CD4-positive, alpha-beta T cell (primary cell): ENCODE data around the gene ITGB6. TPM values are rescaled to one million over a fixed set of nuclear protein-coding genes. Genes with fewer than 3 reads are reported as not detected.

Experiments
- ATAC-seq: fragments of 200-7000 bp; cut with Tn5 transposase; one replicate; pipeline ENCODE4 v1.10.0; 2022; ENCODE audit warnings: mild to moderate bottlenecking; ENCODE audit not compliant: poor library complexity
- CTCF ChIA-PET: fragments of 350-600 bp; sonication (Branson Sonifier 250); formaldehyde crosslinking; loops from one replicate; lab custom pipeline; 2021; ENCODE audit warnings: antibody characterized with exemption, inconsistent platforms; lab: Charles Lee
- POLR2A ChIA-PET: fragments of 350-600 bp; sonication (Branson Sonifier 250); formaldehyde crosslinking; loops from one replicate; lab custom pipeline; 2021; ENCODE audit warnings: antibody characterized with exemption, inconsistent platforms; lab: Charles Lee
- DNase-seq, 14 experiments: peaks; one replicate each; pipeline ENCODE4 v3.0.0-alpha.2; 2013 to 2020; ENCODE audit warnings: mixed read lengths in 2 of 14
- H3K27ac ChIP-seq, 2 donors: one replicate each; pipeline versions ENCODE4 v1.5.1 to v1.7.0; 2013; ENCODE audit warnings: low read length in 2 of 2, low read depth in 1 of 2, mild to moderate bottlenecking in 1 of 2
- H3K27me3 ChIP-seq, 2 experiments: 1 replicate in 1 of 2; 2 replicates in 1 of 2; pipeline versions ENCODE4 v1.6.1 to v1.7.0; 2013; ENCODE audit warnings: low read length in 2 of 2, control low read depth in 1 of 2, mild to moderate bottlenecking in 1 of 2, moderate library complexity in 1 of 2; ENCODE audit not compliant: insufficient read depth in 2 of 2, control insufficient read depth in 1 of 2
- H3K36me3 ChIP-seq: one replicate; pipeline ENCODE4 v1.6.1; 2013; ENCODE audit warnings: low read length, control low read depth; ENCODE audit not compliant: insufficient read depth
- H3K4me1 ChIP-seq: one replicate; pipeline ENCODE4 v1.6.1; 2013; ENCODE audit warnings: low read length, control low read depth; ENCODE audit not compliant: insufficient read depth
- H3K4me3 ChIP-seq: one replicate; pipeline ENCODE4 v1.5.1; 2013; ENCODE audit warnings: mild to moderate bottlenecking, low read length, moderate library complexity
- H3K9me3 ChIP-seq, 2 experiments: 1 replicate in 1 of 2; 2 replicates in 1 of 2; pipeline versions ENCODE4 v1.6.1 to v1.7.0; 2013; ENCODE audit warnings: low read length in 2 of 2, mild to moderate bottlenecking in 2 of 2, control low read depth in 1 of 2, moderate library complexity in 1 of 2; ENCODE audit not compliant: control insufficient read depth in 1 of 2, insufficient read depth in 1 of 2
- H3K27ac Mint-ChIP-seq: one replicate; pipeline ENCODE4 v1.8.0; 2020; ENCODE audit warnings: mixed read lengths
- H3K27me3 Mint-ChIP-seq: one replicate; pipeline ENCODE4 v1.8.0; 2021; ENCODE audit warnings: mixed read lengths
- H3K36me3 Mint-ChIP-seq: one replicate; pipeline ENCODE4 v1.8.0; 2021; ENCODE audit warnings: low read depth, mixed read lengths
- H3K4me1 Mint-ChIP-seq: one replicate; pipeline ENCODE4 v1.8.0; 2021; ENCODE audit warnings: low read depth, mixed read lengths
- H3K4me3 Mint-ChIP-seq: one replicate; pipeline ENCODE4 v1.8.0; 2020; ENCODE audit warnings: mild to moderate bottlenecking, mixed read lengths
- H3K9me3 Mint-ChIP-seq: one replicate; pipeline ENCODE4 v1.8.0; 2020; ENCODE audit warnings: mixed read lengths
- intact Hi-C, 2 experiments: fragments of 100-400 bp; cut with DNase I in 1 of 2; cut with micrococcal nuclease in 1 of 2; formaldehyde crosslinking; loops; one replicate each; pipeline versions ENCODE4 v1.15.1 to v1.9.0; 2023 to 2025; cut with DNase I, micrococcal nuclease
- total RNA-seq, 174 experiments: library from RNA in 2 of 174; stranded (reverse) in 2 of 174; gene quantifications; one replicate each; pipeline ENCODE4 v1.2.3 and lab custom pipeline; 2021 to 2026
- TF ChIP-seq, protein P1 (sequence below): fragments of 200-600 bp; IDR thresholded peaks from one replicate; pipeline ENCODE4 v1.8.0; 2022; ENCODE audit warnings: antibody characterized with exemption, mild to moderate bottlenecking

ITGB6 gene
- total RNA-seq, 2 experiments from 2014 or later = not detected

GRCh38 chr2:160214461-160215445 lies 14.7 kb upstream of the ITGB6 start:
- intact Hi-C loops = loop anchor here in 1 of 2 experiments (5.0 kb wide), 1 partner anchor 1312 kb away; no protein-coding TSS in a partner anchor
- ATAC-seq = no peak

GRCh38 chr2:160213511-160213910 lies 13.4 kb upstream of the ITGB6 start:
- no peaks in the 10 kb centered on the region for H3K36me3 ChIP-seq
- DNase-seq (no peak), ATAC-seq (no peak)
- H3K4me3 Mint-ChIP-seq = no peak overlapping the region
- H3K4me3 ChIP-seq = no peak overlapping the region
- no peaks in the 10 kb centered on the region for H3K4me1 ChIP-seq
- H3K9me3 ChIP-seq = no peaks in the 10 kb centered on the region
- POLR2A ChIA-PET = no interaction called here
- peaks cover 6% of the 10 kb centered on the region for H3K4me1 Mint-ChIP-seq
- no peaks in the 10 kb centered on the region for H3K9me3 Mint-ChIP-seq
- no peaks in the 10 kb centered on the region for H3K36me3 Mint-ChIP-seq
- TF ChIP-seq, protein P1, sequence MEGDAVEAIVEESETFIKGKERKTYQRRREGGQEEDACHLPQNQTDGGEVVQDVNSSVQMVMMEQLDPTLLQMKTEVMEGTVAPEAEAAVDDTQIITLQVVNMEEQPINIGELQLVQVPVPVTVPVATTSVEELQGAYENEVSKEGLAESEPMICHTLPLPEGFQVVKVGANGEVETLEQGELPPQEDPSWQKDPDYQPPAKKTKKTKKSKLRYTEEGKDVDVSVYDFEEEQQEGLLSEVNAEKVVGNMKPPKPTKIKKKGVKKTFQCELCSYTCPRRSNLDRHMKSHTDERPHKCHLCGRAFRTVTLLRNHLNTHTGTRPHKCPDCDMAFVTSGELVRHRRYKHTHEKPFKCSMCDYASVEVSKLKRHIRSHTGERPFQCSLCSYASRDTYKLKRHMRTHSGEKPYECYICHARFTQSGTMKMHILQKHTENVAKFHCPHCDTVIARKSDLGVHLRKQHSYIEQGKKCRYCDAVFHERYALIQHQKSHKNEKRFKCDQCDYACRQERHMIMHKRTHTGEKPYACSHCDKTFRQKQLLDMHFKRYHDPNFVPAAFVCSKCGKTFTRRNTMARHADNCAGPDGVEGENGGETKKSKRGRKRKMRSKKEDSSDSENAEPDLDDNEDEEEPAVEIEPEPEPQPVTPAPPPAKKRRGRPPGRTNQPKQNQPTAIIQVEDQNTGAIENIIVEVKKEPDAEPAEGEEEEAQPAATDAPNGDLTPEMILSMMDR = no peak
- no peaks in the 10 kb centered on the region for H3K27me3 ChIP-seq
- H3K27ac ChIP-seq = no peak overlapping the region
- intact Hi-C loops = loop anchor here in 1 of 2 experiments (5.0 kb wide), 1 partner anchor 1311 kb away; no protein-coding TSS in a partner anchor
- no peak overlapping the region for H3K27ac Mint-ChIP-seq
- no peaks in the 10 kb centered on the region for H3K27me3 Mint-ChIP-seq
- CTCF ChIA-PET = no interaction called here

More at GRCh38 chr2:160214461-160215445, 14.7 kb upstream of the ITGB6 start:
- ChIA-PET POLR2A (no interaction called here), CTCF (interaction anchor here (0.9 kb wide), 1 partner anchor 17 kb away, joined by 3 read pairs; no protein-coding TSS in a partner anchor)
- no peaks in the 10 kb centered on the region for H3K9me3 ChIP-seq
- Mint-ChIP-seq H3K9me3 (no peaks in the 10 kb centered on the region), H3K4me3 (no peak overlapping the region), H3K27ac (no peak overlapping the region), H3K36me3 (no peaks in the 10 kb centered on the region), H3K27me3 (no peaks in the 10 kb centered on the region), H3K4me1 (peaks cover 7% of the 10 kb centered on the region)
- H3K27me3 ChIP-seq = no peaks in the 10 kb centered on the region
- TF ChIP-seq, protein P1 = no peak
- H3K4me3 ChIP-seq = no peak overlapping the region
- no peak for DNase-seq
- H3K4me1 ChIP-seq = no peaks in the 10 kb centered on the region
- no peaks in the 10 kb centered on the region for H3K36me3 ChIP-seq
- no peak overlapping the region for H3K27ac ChIP-seq

GRCh38 chr2:160210599-160211138 lies 10.6 kb upstream of the ITGB6 start:
- Histone ChIP-seq H3K27me3 (no peaks in the 10 kb centered on the region), H3K27ac (no peak overlapping the region), H3K9me3 (no peaks in the 10 kb centered on the region), H3K36me3 (no peaks in the 10 kb centered on the region), H3K4me3 (no peak overlapping the region), H3K4me1 (no peaks in the 10 kb centered on the region)
- DNase-seq = peak; percentile 50 to 81 (median 61)
- ATAC-seq = peak; percentile 90
- Mint-ChIP-seq H3K9me3 (no peaks in the 10 kb centered on the region), H3K27me3 (no peaks in the 10 kb centered on the region), H3K36me3 (no peaks in the 10 kb centered on the region), H3K4me1 (peaks cover 6% of the 10 kb centered on the region), H3K27ac (no peak overlapping the region), H3K4me3 (no peak overlapping the region)
- ChIA-PET CTCF (interaction anchor here (1.3 to 1.6 kb wide), 3 partner anchors 15 to 113 kb away, joined by 3 to 6 read pairs (median 3); no protein-coding TSS in a partner anchor), POLR2A (no interaction called here)
- intact Hi-C loops = loop anchor here (1.0 to 5.0 kb wide), 5 partner anchors 100 to 1310 kb away; no protein-coding TSS in a partner anchor
- TF ChIP-seq, protein P1 = peak; percentile 84
